HepG2 (cell line): ENCODE measurements around the gene HLA-DMB. TPM values are rescaled to one million over a fixed set of nuclear protein-coding genes. Genes with fewer than 3 reads are reported as not detected.
A peak's percentile ranks its signal among the peaks of the same experiment; 100 is the strongest.

Experiments used
- BORCS8-MEF2B ChIP-seq: sonication (generic); formaldehyde crosslinking; IDR thresholded peaks from 2 replicates; pipeline ENCODE4 v1.8.0; 2022; ENCODE audit warnings: mild to moderate bottlenecking, missing genetic modification reagents
- FOXO1 ChIP-seq: sonication (generic); formaldehyde crosslinking; IDR thresholded peaks from 2 replicates; pipeline ENCODE4 v1.4.0; 2020; ENCODE audit warnings: missing genetic modification reagents
- HIC2 ChIP-seq: sonication (generic); formaldehyde crosslinking; IDR thresholded peaks from 2 replicates; pipeline ENCODE4 v1.9.0; 2022; ENCODE audit warnings: low read depth, missing genetic modification reagents
- PCBP1 ChIP-seq: fragments of 200-400 bp; formaldehyde crosslinking; IDR thresholded peaks from 2 replicates; pipeline ENCODE4 v1.6.1; 2017; ENCODE audit warnings: mild to moderate bottlenecking, low read depth, low read length, borderline replicate concordance
- PTBP1 ChIP-seq: fragments of 200-400 bp; formaldehyde crosslinking; IDR thresholded peaks from 2 replicates; pipeline ENCODE4 v1.6.1; 2018; ENCODE audit warnings: low read length, low read depth; ENCODE audit not compliant: poor library complexity, severe bottlenecking
- SATB2 ChIP-seq: sonication (generic); formaldehyde crosslinking; IDR thresholded peaks from 2 replicates; pipeline ENCODE4 v1.5.0; 2020; ENCODE audit warnings: missing genetic modification reagents
- ZFP36L1 ChIP-seq: sonication (generic); formaldehyde crosslinking; IDR thresholded peaks from 2 replicates; pipeline ENCODE4 v1.8.0; 2022; ENCODE audit warnings: mild to moderate bottlenecking, missing genetic modification reagents, moderate library complexity
- ZHX2 ChIP-seq, 2 experiments: sonication (generic) in 1 of 2; formaldehyde crosslinking in 1 of 2; IDR thresholded peaks; 2 replicates each; pipeline versions ENCODE4 v1.6.1 to v1.9.0; 2014 to 2022; ENCODE audit warnings: antibody characterized with exemption in 1 of 2, borderline replicate concordance in 1 of 2, inconsistent platforms in 1 of 2, low read depth in 1 of 2, missing genetic modification reagents in 1 of 2
- ZNF350 ChIP-seq: sonication (generic); formaldehyde crosslinking; IDR thresholded peaks from 2 replicates; pipeline ENCODE4 v1.4.0; 2020; ENCODE audit warnings: mild to moderate bottlenecking, low read depth, missing genetic modification reagents, borderline replicate concordance
- ZNF841 ChIP-seq: sonication (generic); formaldehyde crosslinking; IDR thresholded peaks from 2 replicates; pipeline ENCODE4 v1.8.1; 2023; ENCODE audit warnings: missing genetic modification reagents, borderline replicate concordance
- polyA plus RNA-seq, 8 experiments: library from polyadenylated mRNA; depleted of rRNA in 3 of 8; stranded (reverse) in 7 of 8; unstranded in 1 of 8; fragments of >200 nt; fragmentation: Illumina TruSeq in 4 of 8; extraction: Trizol in 4 of 8; gene quantifications; 2 replicates each; pipeline versions ENCODE4 v1.2.1 to v1.2.3, GENCODE V29; 2011 to 2016; ENCODE audit warnings: low read depth in 4 of 8, missing spikeins in 1 of 8, mixed read lengths in 1 of 8; ENCODE audit not compliant: insufficient read depth in 1 of 8
- total RNA-seq, 5 experiments: library from RNA; depleted of rRNA; stranded (reverse); fragments of >200 nt; fragmentation: Illumina TruSeq; extraction: Trizol; gene quantifications; 2 replicates each; pipeline ENCODE4 v1.2.3, GENCODE V29; 2016; ENCODE audit warnings: low read depth in 1 of 5
- TF ChIP-seq, protein P1 (sequence below): sonication (generic); formaldehyde crosslinking; IDR thresholded peaks from 2 replicates; pipeline ENCODE4 v1.5.0; 2020; ENCODE audit warnings: missing genetic modification reagents
- TF ChIP-seq, protein P2 (sequence below): sonication (generic); formaldehyde crosslinking; IDR thresholded peaks from 2 replicates; pipeline ENCODE4 v1.8.1; 2023; ENCODE audit warnings: missing genetic modification reagents, inconsistent platforms, borderline replicate concordance
- TF ChIP-seq, protein P3 (sequence below): sonication (generic); formaldehyde crosslinking; IDR thresholded peaks from 2 replicates; pipeline ENCODE4 v1.4.0; 2020; ENCODE audit warnings: mild to moderate bottlenecking, missing genetic modification reagents

HLA-DMB gene
- total and polyA plus RNA-seq, 2 of the 13 experiments (the other 11 are each of a cell fraction or from before 2014, with no cell fraction given), result not detected

- TF ChIP-seq, protein P1, sequence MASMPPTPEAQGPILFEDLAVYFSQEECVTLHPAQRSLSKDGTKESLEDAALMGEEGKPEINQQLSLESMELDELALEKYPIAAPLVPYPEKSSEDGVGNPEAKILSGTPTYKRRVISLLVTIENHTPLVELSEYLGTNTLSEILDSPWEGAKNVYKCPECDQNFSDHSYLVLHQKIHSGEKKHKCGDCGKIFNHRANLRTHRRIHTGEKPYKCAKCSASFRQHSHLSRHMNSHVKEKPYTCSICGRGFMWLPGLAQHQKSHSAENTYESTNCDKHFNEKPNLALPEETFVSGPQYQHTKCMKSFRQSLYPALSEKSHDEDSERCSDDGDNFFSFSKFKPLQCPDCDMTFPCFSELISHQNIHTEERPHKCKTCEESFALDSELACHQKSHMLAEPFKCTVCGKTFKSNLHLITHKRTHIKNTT (CRISPR knock-in tag), result no peak
- TF ChIP-seq PTBP1 (no peak), SATB2 (CRISPR knock-in tag) (no peak; the same call in 1 of the 2 replicates), FOXO1 (CRISPR knock-in tag) (no peak), ZHX2 (IDR thresholded peaks at IDR 0.05; ENCODE audit: low read depth) (peak; percentile 31; the same call in 1 of the 2 replicates), ZHX2 (CRISPR knock-in tag; IDR thresholded peaks at IDR 0.05; ENCODE audit: borderline replicate concordance) (no peak), HIC2 (CRISPR knock-in tag) (no peak; the same call in 1 of the 2 replicates), ZFP36L1 (CRISPR knock-in tag) (no peak), PCBP1 (no peak), BORCS8-MEF2B (CRISPR knock-in tag) (peak; percentile 64; the same call in 1 of the 2 replicates), ZNF350 (no peak), ZNF841 (0 out of 2 replicates have a peak, but pooled peaks have one; percentile 68)
- TF ChIP-seq, protein P2, sequence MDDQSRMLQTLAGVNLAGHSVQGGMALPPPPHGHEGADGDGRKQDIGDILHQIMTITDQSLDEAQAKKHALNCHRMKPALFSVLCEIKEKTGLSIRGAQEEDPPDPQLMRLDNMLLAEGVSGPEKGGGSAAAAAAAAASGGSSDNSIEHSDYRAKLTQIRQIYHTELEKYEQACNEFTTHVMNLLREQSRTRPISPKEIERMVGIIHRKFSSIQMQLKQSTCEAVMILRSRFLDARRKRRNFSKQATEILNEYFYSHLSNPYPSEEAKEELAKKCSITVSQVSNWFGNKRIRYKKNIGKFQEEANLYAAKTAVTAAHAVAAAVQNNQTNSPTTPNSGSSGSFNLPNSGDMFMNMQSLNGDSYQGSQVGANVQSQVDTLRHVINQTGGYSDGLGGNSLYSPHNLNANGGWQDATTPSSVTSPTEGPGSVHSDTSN (CRISPR knock-in tag), result no peak
- TF ChIP-seq, protein P3, sequence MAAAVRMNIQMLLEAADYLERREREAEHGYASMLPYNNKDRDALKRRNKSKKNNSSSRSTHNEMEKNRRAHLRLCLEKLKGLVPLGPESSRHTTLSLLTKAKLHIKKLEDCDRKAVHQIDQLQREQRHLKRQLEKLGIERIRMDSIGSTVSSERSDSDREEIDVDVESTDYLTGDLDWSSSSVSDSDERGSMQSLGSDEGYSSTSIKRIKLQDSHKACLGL (CRISPR knock-in tag), result no peak; the same call in 1 of the 2 replicates
Measured at GRCh38 chr6:32972353-32973143, 31.7 kb upstream of the HLA-DMB start (continued).
